C4-2B (cell line): Measurements from ENCODE around the gene ABI1.
"Not testable (repeated sequence)": the region's sequence is repeated elsewhere in the genome, so short reads cannot be mapped to it uniquely, and the experiment has no call there.

Experiments used
- ZFX ChIP-seq: fragments of 450-650 bp; IDR thresholded peaks from 2 replicates; pipeline ENCODE4 v1.6.1; 2017
- TF ChIP-seq, protein P1 (sequence below): fragments of 450-650 bp; conservative IDR thresholded peaks from 2 replicates; pipeline ENCODE4 v1.5.1; 2017; ENCODE audit warnings: mild to moderate bottlenecking

DNA sequence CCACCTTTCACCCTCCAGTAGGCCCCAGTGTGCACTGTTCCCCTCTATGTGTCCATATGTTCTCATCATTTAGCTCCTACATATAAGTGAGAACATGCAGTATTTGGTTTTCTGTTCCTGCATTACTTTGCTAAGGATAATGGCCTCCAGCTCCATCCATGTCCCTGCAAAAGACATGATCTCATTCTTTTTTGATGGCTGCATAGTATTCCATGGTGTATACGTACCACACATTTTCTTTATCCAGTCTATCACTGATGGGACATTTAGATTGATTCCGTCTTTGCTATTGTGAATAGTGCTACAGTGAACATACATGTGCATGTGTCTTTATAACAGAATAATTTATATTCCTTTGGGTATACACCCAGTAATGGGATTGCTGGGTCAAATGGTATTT, 71.0 kb downstream of the ABI1 start:
- TF ChIP-seq, protein P1, sequence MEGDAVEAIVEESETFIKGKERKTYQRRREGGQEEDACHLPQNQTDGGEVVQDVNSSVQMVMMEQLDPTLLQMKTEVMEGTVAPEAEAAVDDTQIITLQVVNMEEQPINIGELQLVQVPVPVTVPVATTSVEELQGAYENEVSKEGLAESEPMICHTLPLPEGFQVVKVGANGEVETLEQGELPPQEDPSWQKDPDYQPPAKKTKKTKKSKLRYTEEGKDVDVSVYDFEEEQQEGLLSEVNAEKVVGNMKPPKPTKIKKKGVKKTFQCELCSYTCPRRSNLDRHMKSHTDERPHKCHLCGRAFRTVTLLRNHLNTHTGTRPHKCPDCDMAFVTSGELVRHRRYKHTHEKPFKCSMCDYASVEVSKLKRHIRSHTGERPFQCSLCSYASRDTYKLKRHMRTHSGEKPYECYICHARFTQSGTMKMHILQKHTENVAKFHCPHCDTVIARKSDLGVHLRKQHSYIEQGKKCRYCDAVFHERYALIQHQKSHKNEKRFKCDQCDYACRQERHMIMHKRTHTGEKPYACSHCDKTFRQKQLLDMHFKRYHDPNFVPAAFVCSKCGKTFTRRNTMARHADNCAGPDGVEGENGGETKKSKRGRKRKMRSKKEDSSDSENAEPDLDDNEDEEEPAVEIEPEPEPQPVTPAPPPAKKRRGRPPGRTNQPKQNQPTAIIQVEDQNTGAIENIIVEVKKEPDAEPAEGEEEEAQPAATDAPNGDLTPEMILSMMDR, result not testable (repeated sequence)
- not testable (repeated sequence) for TF ChIP-seq ZFX
